Heart left ventricle (tissue), 13 donors: ENCODE data around the gene USP10.

ENCODE experiments used
- CTCF ChIP-seq, 12 donors: fragments of 200-600 bp; sonication (generic) in 4 of 12; IDR thresholded peaks; one replicate each; pipeline versions ENCODE4 v1.5.0 to v1.8.0; 2018 to 2022; ENCODE audit warnings: antibody characterized with exemption in 12 of 12, mild to moderate bottlenecking in 5 of 12
- POLR2A ChIP-seq, 2 donors: fragments of 450-650 bp; IDR thresholded peaks; one replicate each; pipeline ENCODE4 v1.6.1; 2017; ENCODE audit warnings: antibody characterized with exemption in 2 of 2, mild to moderate bottlenecking in 2 of 2, moderate library complexity in 2 of 2
- donor health status: ischemic (EF 13 %, LVEDD 7.1; RV severe dilation, severe dysfunction).
- donor health status: DM: no; HTN: yes; CAD: no.
- donor health status: DM: no; HTN: no; CAD: no.
- donor health status: ischemic (EF 25% LVEDD 6.9; RV normal size, moderate dysfunction).
- donor health status: ischemic (EF 25% LVEDD 5.7; RV mildly dilated, moderate dysfunction).
- donor health status: ischemic (EF 35%, LVEDD 5.7; RV mildly dilated, moderate dysfunction).
- donor health status: nonischemic (EF 11% LVEDD 7.7; RV severe dilation, severe dysfunction).
- donor health status: DM: yes; HTN: yes; CAD: no.
- donor health status: PGD.
- donor health status: ischemic (EF 29% LVEDD 5.4; RV normal size, mild dysfunction).
- donor health status: nonischemic (EF 23%, LVEDD 6.1; RV moderate dilation, normal function).

- TF ChIP-seq CTCF (IDR thresholded peaks at IDR 0.05), result no peak
- TF ChIP-seq POLR2A (IDR thresholded peaks at IDR 0.05), result no peak
These were observed 45.6 kb upstream of the USP10 start for GRCh38 chr16:84654238-84654637.
